NB4 (cell line): ENCODE measurements around the gene MICU1.

ENCODE experiments used
- CTCF ChIP-seq: IDR thresholded peaks from one replicate; pipeline ENCODE4 v1.5.1; 2012; ENCODE audit warnings: low read depth, low read length
- POLR2A ChIP-seq: IDR thresholded peaks from 2 replicates; pipeline ENCODE4 v1.6.1; 2011; ENCODE audit warnings: mild to moderate bottlenecking; ENCODE audit not compliant: insufficient read length; ENCODE audit errors: extremely low read depth

- TF ChIP-seq CTCF: peak; percentile 96
- TF ChIP-seq POLR2A: no peak
Measured at GRCh38 chr10:72340510-72341261, 285.2 kb downstream of the MICU1 start.
